GM12801 (cell line): Measurements from ENCODE around the gene SLC39A9.

ENCODE experiments used
- TF ChIP-seq, protein P1 (sequence below): IDR thresholded peaks from one replicate; pipeline ENCODE4 v1.5.1; 2011; ENCODE audit warnings: control low read depth; ENCODE audit not compliant: insufficient read length; ENCODE audit errors: extremely low read depth

Gene SLC39A9

GRCh38 chr14:69429643-69430042 is 31.2 kb downstream of the SLC39A9 start:
- TF ChIP-seq, protein P1, sequence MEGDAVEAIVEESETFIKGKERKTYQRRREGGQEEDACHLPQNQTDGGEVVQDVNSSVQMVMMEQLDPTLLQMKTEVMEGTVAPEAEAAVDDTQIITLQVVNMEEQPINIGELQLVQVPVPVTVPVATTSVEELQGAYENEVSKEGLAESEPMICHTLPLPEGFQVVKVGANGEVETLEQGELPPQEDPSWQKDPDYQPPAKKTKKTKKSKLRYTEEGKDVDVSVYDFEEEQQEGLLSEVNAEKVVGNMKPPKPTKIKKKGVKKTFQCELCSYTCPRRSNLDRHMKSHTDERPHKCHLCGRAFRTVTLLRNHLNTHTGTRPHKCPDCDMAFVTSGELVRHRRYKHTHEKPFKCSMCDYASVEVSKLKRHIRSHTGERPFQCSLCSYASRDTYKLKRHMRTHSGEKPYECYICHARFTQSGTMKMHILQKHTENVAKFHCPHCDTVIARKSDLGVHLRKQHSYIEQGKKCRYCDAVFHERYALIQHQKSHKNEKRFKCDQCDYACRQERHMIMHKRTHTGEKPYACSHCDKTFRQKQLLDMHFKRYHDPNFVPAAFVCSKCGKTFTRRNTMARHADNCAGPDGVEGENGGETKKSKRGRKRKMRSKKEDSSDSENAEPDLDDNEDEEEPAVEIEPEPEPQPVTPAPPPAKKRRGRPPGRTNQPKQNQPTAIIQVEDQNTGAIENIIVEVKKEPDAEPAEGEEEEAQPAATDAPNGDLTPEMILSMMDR: no peak

DNA sequence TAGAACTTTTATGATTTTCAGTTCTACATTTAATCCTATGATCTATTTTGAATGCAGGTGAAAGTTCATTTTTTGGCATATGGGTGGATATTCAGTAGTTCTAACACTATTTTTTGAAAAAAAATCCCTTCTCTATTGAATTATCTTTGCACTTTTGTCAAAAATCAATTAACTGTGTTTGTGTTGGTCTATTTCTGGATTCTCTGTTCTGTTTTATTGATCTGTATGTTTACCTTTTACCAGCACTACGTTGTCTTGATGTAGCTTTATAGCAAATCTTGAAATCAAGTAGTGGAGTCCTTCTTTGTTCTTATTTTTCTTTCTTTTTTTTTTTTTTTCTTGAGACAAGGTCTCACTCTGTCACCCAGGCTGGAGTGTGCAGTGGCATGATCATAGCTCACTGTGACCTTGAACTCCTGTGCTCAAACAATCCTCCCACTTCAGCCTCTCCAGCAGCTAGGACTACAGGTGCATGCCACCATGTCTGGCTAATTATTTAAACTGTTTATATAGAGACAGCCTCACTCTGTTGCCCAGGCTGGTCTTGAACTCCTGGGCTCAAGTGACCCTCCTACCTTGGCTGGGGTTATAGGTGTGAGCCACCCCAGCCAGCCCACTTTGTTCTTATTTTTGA is 31.9 kb downstream of the SLC39A9 start:
- TF ChIP-seq, protein P1: no peak

GRCh38 chr14:69432364-69432763 is 33.9 kb downstream of the SLC39A9 start:
- TF ChIP-seq, protein P1: no peak

GRCh38 chr14:69439521-69440270 is 41.2 kb downstream of the SLC39A9 start:
- TF ChIP-seq, protein P1: no peak

DNA sequence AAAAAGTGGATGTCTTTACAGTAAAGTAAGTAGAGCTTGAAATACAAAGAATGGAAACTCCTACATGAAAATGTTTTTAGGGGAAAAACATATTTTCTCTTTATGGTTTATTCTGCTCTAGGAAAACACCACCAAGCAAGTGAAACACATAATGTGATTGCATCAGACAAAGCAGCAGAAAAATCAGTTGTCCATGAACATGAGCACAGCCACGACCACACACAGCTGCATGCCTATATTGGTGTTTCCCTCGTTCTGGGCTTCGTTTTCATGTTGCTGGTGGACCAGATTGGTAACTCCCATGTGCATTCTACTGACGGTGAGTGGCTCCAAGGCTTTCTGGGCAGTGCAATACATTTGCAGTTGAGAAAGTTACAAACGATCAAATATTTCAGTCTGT is 43.5 kb downstream of the SLC39A9 start:
- TF ChIP-seq, protein P1: no peak

GRCh38 chr14:69443296-69443805 is 44.9 kb downstream of the SLC39A9 start:
- TF ChIP-seq, protein P1: no peak

GRCh38 chr14:69449216-69449615 is 50.7 kb downstream of the SLC39A9 start:
- TF ChIP-seq, protein P1: no peak
